HUES48 (cell line): ENCODE results near the gene JAML.

Experiments used
- H3K27ac ChIP-seq: one replicate; pipeline ENCODE4 v1.7.0; 2013; ENCODE audit warnings: low read depth, low read length, inconsistent platforms
- H3K27me3 ChIP-seq: 2 replicates; pipeline ENCODE4 v1.6.1; 2013; ENCODE audit warnings: mild to moderate bottlenecking, low read length; ENCODE audit not compliant: control insufficient read depth, insufficient read depth
- H3K36me3 ChIP-seq: 2 replicates; pipeline ENCODE4 v1.6.1; 2013; ENCODE audit warnings: low read length; ENCODE audit not compliant: control insufficient read depth, insufficient read depth
- H3K4me1 ChIP-seq: 2 replicates; pipeline ENCODE4 v1.6.1; 2013; ENCODE audit warnings: mild to moderate bottlenecking, low read length; ENCODE audit not compliant: control insufficient read depth, insufficient read depth
- H3K4me3 ChIP-seq: 2 replicates; pipeline ENCODE4 v1.5.1; 2013; ENCODE audit warnings: mild to moderate bottlenecking, low read depth, low read length
- H3K9ac ChIP-seq: 2 replicates; pipeline ENCODE4 v1.6.1; 2013; ENCODE audit warnings: mild to moderate bottlenecking, low read depth, low read length, moderate library complexity
- H3K9me3 ChIP-seq: 2 replicates; pipeline ENCODE4 v1.6.1; 2013; ENCODE audit warnings: low read length; ENCODE audit not compliant: control insufficient read depth, insufficient read depth

JAML gene

DNA sequence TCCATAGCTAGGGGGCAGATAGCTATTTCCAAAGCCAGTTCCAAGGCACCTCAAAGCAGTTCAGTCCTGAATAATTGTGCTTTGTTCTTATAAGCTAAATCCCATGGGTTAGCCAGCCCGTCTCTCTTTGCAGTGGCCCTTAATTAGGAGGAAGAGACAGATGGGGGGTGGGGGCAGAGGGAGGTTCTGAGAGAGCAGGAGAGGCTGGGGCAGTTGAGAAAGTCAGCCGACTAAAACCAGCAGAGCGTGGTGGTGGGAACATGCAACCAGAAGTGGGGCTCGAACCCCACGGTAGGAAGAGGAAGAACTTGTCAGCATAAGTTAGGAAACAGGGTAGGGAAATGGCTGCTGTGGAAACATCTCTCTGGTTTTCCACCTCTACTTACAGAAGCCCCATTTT, 61.3 kb downstream of the JAML start:
- H3K4me3 ChIP-seq, result no peak overlapping the region
- H3K27me3 ChIP-seq, result peaks cover 73% of the 10 kb centered on the region
- peaks cover 6% of the 10 kb centered on the region; the same call in 1 of the 2 replicates for H3K4me1 ChIP-seq
- H3K9me3 ChIP-seq, result no peaks in the 10 kb centered on the region
- no peaks in the 10 kb centered on the region for H3K36me3 ChIP-seq
- H3K9ac ChIP-seq, result no peak overlapping the region
- no peak overlapping the region for H3K27ac ChIP-seq

DNA sequence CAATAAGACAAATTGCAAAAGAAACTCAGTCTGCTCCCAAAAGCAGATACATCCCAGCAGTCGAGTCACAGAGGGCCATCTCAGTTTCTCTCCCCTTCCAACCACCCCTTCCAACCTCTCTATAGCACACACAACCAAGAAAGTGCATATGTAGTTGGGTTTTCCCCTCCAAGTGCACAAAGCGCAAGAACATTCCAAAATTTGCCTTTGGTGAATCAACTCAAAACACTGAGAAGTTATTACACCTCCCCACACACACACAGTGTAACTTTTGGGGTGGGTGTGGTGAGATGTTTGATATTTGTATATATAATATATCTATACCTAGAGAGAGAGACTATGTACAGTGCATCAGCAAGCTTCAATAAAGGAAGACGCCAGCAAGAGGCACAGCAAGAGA, 62.0 kb downstream of the JAML start:
- Histone ChIP-seq H3K9ac (no peak overlapping the region), H3K4me1 (peaks cover 8% of the 10 kb centered on the region; the same call in 1 of the 2 replicates), H3K4me3 (no peak overlapping the region), H3K9me3 (no peaks in the 10 kb centered on the region), H3K27me3 (peaks cover 74% of the 10 kb centered on the region), H3K27ac (no peak overlapping the region), H3K36me3 (no peaks in the 10 kb centered on the region)

DNA sequence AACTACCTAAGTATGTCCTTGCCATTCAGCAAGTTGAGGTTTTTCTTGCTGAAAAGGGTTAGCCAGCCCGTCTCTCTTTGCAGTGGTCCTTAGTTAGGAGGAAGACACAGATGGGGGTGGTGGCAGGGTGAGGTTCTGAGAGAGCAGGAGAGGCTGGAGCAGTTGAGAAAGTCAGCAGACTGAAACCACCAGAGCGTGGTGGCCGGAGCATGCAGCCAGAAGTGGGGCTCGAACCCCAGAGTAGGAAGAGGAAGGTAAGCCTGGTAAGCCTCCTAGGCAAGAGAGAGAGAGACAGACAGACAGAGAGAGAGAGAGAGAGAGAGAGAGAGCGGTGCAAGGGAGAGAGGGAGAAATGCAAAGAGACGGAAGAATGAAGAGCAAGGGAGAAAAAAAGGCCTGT, 63.0 kb downstream of the JAML start:
- peaks cover 19% of the 10 kb centered on the region for H3K4me1 ChIP-seq
- no peak overlapping the region for H3K9ac ChIP-seq
- peaks cover 74% of the 10 kb centered on the region for H3K27me3 ChIP-seq
- H3K36me3 ChIP-seq, result no peaks in the 10 kb centered on the region
- no peaks in the 10 kb centered on the region for H3K9me3 ChIP-seq
- H3K27ac ChIP-seq, result no peak overlapping the region
- H3K4me3 ChIP-seq, result no peak overlapping the region

DNA sequence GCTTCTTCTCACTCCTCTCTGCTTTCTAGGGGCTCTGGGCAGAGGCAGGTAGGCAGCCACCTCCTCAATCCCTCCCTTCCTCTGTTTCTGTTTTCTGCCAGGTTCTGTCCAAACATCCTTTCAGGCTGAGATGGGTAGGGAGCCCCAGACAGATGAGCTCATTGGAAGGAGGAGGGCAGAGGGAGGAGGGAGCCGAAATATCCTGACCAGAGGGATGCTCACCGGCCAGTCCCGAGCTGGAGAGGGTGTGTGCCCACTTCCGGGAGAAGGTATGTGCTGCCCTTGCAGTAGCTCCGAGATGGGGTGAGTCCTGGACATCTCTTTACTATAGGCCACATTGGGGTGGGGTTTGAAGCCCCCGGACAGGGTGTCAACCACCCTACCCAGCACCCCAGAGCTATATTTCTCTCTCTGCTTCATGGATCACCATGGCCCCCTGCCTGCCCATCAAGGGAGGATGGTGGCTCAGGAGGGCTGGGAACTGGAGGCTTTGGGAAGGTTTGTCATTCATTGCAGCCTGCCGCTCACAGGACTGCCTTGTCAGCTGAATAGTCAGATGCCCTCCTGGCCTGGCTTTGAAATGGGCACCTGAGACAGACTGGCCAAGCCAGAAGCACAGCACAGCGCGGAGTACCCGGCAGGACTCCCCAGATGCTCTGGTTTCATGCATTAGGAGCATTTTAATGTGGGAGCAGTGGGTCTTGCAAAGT, 67.5 kb downstream of the JAML start:
- Histone ChIP-seq H3K27me3 (peaks cover 98% of the 10 kb centered on the region), H3K9me3 (no peaks in the 10 kb centered on the region), H3K4me1 (peaks cover 42% of the 10 kb centered on the region), H3K27ac (no peak overlapping the region), H3K4me3 (peak overlapping the region; percentile 53), H3K36me3 (no peaks in the 10 kb centered on the region), H3K9ac (no peak overlapping the region)

DNA sequence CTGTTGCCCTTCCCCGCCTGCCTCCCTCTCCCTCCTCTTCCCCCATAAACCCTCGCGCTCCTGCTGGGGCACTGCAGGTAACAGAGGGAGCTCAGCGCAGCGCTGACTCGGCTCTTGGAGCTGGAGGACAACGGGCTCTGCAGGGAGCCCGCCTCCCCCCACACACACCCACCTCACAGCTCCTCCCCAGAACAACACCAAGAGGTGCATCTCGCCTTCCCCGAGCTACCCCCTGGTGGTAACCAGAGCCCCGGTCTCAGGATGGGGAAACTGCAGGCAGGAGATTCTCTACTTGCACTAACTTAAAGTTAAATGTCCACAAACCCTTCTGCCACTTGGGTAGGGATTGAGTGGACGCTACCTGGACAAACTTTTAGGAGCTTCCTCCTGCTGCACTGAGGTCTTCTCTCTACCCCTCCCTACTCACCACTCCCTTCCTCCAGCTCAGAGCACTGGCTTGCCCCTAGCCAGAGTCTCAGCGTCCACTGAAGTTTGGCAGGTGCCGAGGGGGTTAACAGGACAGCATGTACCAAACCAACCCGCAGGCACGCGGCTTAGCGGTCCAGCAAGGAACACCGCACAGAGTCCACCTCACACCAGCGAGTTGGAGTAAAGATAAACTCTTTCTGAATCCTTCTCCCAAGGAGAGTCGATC, 68.2 kb downstream of the JAML start:
- peak overlapping the region; percentile 53 for H3K4me3 ChIP-seq

DNA sequence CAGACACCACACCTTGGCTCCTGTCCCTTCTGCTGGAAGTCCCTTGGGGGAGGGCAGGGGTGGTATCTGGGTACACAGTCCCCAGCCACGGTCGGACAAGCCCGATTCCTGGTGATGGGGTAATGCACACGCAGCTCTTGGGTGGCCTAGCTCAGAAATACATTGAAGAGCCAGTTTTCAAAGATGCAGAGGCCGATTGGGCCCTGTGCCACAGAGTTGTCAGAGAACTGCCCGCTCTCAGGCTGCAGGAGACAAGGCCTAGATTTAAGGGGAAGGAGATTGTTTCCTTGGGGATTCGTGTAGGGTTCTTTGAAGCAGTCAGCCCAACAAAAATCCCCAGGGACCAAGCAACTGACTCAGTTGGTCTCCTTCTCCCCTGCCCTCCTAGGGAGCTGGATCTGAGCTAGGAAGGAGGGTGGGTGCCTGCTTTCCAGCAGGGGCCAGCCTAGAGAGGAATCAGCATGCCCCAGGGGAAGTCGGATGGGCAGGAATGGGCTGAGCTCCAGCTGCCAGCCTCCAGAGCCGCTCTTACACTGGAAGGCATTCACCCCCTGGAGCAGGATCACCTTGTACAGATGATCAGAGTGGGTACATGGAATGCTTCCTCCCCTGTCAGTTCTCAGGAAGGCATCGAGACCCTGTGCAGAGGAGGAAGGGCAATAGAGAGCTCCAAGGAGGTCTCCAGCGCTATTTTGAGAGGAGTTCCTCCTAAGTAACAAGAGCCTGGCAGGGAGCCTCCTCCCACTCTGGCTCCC, 68.9 kb downstream of the JAML start:
- Histone ChIP-seq H3K27me3 (peaks cover 99% of the 10 kb centered on the region), H3K9ac (no peak overlapping the region), H3K27ac (no peak overlapping the region), H3K4me1 (peaks cover 46% of the 10 kb centered on the region), H3K4me3 (peak overlapping the region; percentile 53; the same call in 1 of the 2 replicates), H3K9me3 (no peaks in the 10 kb centered on the region), H3K36me3 (no peaks in the 10 kb centered on the region)

More for the DNA sequence above, 68.2 kb downstream of the JAML start:
- no peak overlapping the region for H3K27ac ChIP-seq
- no peaks in the 10 kb centered on the region for H3K9me3 ChIP-seq
- H3K36me3 ChIP-seq, result no peaks in the 10 kb centered on the region
- H3K9ac ChIP-seq, result no peak overlapping the region
- peaks cover 99% of the 10 kb centered on the region for H3K27me3 ChIP-seq
- peaks cover 46% of the 10 kb centered on the region for H3K4me1 ChIP-seq

- peaks cover 99% of the 10 kb centered on the region for H3K27me3 ChIP-seq
- H3K36me3 ChIP-seq, result no peaks in the 10 kb centered on the region
- no peak overlapping the region for H3K27ac ChIP-seq
- H3K9me3 ChIP-seq, result no peaks in the 10 kb centered on the region
- H3K4me3 ChIP-seq, result no peak overlapping the region
- no peak overlapping the region for H3K9ac ChIP-seq
- H3K4me1 ChIP-seq, result peaks cover 50% of the 10 kb centered on the region
Measured at GRCh38 chr11:118154641-118155040, 70.2 kb downstream of the JAML start.

GRCh38 chr11:118153976-118154375, 70.8 kb downstream of the JAML start:
- Histone ChIP-seq H3K4me1 (peaks cover 55% of the 10 kb centered on the region), H3K36me3 (no peaks in the 10 kb centered on the region), H3K27me3 (peaks cover 99% of the 10 kb centered on the region), H3K4me3 (peak overlapping the region; percentile 79), H3K9me3 (no peaks in the 10 kb centered on the region), H3K27ac (no peak overlapping the region), H3K9ac (no peak overlapping the region)

- Histone ChIP-seq H3K4me3 (peak overlapping the region; percentile 79), H3K9ac (no peak overlapping the region), H3K4me1 (peaks cover 59% of the 10 kb centered on the region), H3K27ac (no peak overlapping the region), H3K9me3 (no peaks in the 10 kb centered on the region), H3K36me3 (no peaks in the 10 kb centered on the region), H3K27me3 (peaks cover 99% of the 10 kb centered on the region)
Measured at GRCh38 chr11:118153516-118153915, 71.3 kb downstream of the JAML start.

- Histone ChIP-seq H3K36me3 (no peaks in the 10 kb centered on the region), H3K4me1 (peaks cover 56% of the 10 kb centered on the region), H3K9me3 (no peaks in the 10 kb centered on the region), H3K9ac (no peak within 1 kb of the TSS), H3K27me3 (peaks cover 99% of the 10 kb centered on the region), H3K4me3 (peak within 1 kb of the TSS; percentile 79), H3K27ac (no peak within 1 kb of the TSS)
Measured at GRCh38 chr11:118152552-118153471, 72.0 kb downstream of the JAML start, which contains the start of gene SCN4B. Gene SCN4B (minus strand): TSS chr11:118152823. CDS start chr11:118152673, 150 bp downstream.
